ENCODE measurements around the gene PAH. TPM values are rescaled to one million over a fixed set of nuclear protein-coding genes. Genes with fewer than 3 reads are reported as not detected.

The PAH gene
- total and polyA plus RNA-seq, 2 of the 13 experiments (the other 11 are each of a cell fraction or from before 2014, with no cell fraction given) = 192 to 451 TPM

DNA sequence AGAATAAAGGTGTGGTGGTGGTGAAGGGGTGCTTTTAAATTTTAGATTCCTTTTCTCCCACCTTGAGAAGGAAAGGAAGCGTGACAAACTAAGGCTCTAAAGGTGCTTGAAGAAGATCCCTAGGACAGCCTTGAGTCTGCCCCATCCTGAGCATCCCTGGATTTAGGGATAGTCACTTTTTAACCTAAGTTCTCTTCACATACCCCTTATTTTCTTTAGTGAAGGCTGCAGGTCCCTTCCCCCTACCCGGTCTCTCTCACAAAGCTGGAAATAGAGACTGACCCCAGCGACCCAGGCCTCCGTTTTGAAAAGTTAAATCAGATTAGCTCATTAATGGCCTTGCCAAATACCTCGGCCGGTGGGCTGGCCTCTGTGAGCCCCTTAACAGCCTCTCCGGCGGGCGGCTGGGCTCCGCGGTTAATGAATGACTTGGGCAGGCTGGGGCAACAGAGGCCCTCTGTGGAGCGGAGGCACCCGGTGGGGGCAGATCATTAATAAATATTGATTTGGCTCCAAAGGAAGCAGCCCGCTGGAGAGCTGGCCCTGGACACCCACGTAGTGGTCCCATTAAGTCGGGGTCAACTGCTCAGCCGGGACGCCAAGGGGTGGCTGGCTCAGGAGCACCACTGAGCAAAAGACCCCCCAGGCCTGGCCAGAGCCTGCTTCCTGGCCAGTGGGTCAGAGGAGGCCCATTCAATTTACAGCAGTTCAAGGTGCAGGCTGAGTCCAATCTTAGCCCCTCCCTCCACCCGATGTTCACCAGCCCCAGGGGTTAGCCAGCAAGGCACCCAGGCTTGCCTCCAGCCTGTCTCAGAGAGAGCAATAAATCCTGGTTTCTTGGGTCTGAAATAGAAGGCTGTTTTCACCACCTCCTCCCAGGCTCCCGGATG lies 31.8 kb downstream of the PAH start (continued):
- TF ChIP-seq, protein P1, sequence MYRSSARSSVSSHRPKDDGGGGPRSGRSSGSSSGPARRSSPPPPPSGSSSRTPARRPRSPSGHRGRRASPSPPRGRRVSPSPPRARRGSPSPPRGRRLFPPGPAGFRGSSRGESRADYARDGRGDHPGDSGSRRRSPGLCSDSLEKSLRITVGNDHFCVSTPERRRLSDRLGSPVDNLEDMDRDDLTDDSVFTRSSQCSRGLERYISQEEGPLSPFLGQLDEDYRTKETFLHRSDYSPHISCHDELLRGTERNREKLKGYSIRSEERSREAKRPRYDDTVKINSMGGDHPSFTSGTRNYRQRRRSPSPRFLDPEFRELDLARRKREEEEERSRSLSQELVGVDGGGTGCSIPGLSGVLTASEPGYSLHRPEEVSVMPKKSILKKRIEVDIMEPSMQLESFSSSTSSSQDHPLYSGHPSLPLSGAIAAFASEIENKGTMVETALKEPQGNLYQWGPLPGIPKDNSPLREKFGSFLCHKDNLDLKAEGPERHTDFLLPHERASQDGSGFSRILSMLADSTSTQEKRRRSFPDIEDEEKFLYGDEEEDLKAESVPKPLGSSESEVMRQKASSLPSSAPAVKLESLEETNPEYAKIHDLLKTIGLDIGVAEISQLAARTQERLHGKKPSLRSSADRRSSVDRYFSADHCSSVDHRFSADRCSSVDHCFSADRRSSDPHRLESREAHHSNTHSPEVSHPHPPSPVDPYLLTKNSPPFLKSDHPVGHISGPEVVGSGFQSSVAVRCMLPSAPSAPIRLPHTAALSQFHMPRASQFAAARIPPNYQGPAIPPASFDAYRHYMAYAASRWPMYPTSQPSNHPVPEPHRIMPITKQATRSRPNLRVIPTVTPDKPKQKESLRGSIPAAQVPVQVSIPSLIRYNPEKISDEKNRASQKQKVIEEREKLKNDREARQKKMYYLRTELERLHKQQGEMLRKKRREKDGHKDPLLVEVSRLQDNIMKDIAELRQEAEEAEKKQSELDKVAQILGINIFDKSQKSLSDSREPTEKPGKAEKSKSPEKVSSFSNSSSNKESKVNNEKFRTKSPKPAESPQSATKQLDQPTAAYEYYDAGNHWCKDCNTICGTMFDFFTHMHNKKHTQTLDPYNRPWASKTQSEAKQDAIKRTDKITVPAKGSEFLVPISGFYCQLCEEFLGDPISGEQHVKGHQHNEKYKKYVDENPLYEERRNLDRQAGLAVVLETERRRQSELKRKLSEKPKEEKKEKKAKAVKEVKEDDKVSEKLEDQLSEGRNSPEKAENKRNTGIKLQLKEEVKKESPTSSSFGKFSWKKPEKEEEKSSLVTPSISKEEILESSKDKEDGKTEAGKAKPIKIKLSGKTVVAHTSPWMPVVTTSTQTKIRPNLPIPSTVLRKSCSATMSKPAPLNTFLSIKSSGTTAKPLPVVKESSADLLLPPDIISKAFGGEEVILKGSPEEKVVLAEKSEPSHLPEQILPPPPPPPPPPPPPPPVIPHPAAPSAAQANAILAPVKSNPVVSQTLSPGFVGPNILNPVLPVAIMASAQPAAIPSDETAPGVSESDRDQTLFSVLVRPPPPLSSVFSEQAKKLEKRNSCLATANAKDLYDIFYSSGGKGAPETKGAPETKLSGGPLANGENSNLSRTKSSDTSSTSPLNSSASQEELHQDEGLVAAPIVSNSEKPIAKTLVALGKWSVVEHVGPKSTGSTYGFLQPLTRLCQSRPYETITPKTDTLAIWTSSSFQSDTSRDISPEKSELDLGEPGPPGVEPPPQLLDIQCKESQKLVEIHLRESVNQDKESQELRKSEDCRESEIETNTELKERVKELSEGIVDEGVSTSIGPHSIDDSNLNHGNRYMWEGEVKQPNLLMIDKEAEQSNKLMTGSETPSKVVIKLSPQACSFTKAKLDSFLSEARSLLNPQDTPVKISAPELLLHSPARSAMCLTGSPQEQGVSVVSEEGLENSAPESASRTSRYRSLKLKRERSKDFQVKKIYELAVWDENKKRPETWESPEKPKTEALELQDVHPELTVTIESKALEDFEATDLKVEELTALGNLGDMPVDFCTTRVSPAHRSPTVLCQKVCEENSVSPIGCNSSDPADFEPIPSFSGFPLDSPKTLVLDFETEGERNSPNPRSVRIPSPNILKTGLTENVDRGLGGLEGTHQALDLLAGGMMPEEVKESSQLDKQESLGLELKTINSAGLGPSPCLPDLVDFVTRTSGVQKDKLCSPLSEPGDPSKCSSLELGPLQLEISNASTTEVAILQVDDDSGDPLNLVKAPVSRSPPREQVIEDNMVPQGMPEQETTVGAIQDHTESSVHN (CRISPR knock-in tag; IDR thresholded peaks at IDR 0.05) = no peak
- TF ChIP-seq, protein P2, sequence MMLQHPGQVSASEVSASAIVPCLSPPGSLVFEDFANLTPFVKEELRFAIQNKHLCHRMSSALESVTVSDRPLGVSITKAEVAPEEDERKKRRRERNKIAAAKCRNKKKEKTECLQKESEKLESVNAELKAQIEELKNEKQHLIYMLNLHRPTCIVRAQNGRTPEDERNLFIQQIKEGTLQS (CRISPR knock-in tag; IDR thresholded peaks at IDR 0.05) = no peak
- TF ChIP-seq, protein P3, sequence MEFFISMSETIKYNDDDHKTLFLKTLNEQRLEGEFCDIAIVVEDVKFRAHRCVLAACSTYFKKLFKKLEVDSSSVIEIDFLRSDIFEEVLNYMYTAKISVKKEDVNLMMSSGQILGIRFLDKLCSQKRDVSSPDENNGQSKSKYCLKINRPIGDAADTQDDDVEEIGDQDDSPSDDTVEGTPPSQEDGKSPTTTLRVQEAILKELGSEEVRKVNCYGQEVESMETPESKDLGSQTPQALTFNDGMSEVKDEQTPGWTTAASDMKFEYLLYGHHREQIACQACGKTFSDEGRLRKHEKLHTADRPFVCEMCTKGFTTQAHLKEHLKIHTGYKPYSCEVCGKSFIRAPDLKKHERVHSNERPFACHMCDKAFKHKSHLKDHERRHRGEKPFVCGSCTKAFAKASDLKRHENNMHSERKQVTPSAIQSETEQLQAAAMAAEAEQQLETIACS (CRISPR knock-in tag; IDR thresholded peaks at IDR 0.05) = no peak
- TF ChIP-seq, protein P4, sequence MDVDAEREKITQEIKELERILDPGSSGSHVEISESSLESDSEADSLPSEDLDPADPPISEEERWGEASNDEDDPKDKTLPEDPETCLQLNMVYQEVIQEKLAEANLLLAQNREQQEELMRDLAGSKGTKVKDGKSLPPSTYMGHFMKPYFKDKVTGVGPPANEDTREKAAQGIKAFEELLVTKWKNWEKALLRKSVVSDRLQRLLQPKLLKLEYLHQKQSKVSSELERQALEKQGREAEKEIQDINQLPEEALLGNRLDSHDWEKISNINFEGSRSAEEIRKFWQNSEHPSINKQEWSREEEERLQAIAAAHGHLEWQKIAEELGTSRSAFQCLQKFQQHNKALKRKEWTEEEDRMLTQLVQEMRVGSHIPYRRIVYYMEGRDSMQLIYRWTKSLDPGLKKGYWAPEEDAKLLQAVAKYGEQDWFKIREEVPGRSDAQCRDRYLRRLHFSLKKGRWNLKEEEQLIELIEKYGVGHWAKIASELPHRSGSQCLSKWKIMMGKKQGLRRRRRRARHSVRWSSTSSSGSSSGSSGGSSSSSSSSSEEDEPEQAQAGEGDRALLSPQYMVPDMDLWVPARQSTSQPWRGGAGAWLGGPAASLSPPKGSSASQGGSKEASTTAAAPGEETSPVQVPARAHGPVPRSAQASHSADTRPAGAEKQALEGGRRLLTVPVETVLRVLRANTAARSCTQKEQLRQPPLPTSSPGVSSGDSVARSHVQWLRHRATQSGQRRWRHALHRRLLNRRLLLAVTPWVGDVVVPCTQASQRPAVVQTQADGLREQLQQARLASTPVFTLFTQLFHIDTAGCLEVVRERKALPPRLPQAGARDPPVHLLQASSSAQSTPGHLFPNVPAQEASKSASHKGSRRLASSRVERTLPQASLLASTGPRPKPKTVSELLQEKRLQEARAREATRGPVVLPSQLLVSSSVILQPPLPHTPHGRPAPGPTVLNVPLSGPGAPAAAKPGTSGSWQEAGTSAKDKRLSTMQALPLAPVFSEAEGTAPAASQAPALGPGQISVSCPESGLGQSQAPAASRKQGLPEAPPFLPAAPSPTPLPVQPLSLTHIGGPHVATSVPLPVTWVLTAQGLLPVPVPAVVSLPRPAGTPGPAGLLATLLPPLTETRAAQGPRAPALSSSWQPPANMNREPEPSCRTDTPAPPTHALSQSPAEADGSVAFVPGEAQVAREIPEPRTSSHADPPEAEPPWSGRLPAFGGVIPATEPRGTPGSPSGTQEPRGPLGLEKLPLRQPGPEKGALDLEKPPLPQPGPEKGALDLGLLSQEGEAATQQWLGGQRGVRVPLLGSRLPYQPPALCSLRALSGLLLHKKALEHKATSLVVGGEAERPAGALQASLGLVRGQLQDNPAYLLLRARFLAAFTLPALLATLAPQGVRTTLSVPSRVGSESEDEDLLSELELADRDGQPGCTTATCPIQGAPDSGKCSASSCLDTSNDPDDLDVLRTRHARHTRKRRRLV (CRISPR knock-in tag; IDR thresholded peaks at IDR 0.05) = no peak
- 0 out of 2 replicates have a peak, but pooled peaks have one; percentile 63 for TF ChIP-seq ZNF790 (CRISPR knock-in tag; IDR thresholded peaks at IDR 0.05; ENCODE audit: borderline replicate concordance)
- TF ChIP-seq MBD4 (IDR thresholded peaks at IDR 0.05; ENCODE audit: borderline replicate concordance, low read length) = no peak
- TF ChIP-seq, protein P5, sequence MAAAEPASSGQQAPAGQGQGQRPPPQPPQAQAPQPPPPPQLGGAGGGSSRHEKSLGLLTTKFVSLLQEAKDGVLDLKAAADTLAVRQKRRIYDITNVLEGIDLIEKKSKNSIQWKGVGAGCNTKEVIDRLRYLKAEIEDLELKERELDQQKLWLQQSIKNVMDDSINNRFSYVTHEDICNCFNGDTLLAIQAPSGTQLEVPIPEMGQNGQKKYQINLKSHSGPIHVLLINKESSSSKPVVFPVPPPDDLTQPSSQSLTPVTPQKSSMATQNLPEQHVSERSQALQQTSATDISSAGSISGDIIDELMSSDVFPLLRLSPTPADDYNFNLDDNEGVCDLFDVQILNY (CRISPR knock-in tag; conservative IDR thresholded peaks at IDR 0.05) = no peak
- TF ChIP-seq KLF9 (CRISPR knock-in tag; IDR thresholded peaks at IDR 0.05; ENCODE audit: low read depth) = no peak
- TF ChIP-seq ZNF564 (CRISPR knock-in tag; IDR thresholded peaks at IDR 0.05) = 0 out of 2 replicates have a peak, but pooled peaks have one; percentile 69
- no peak for TF ChIP-seq ZNF781 (CRISPR knock-in tag; IDR thresholded peaks at IDR 0.05; ENCODE audit: borderline replicate concordance, not compliant biosample characterization)
- no peak for TF ChIP-seq ZNF282 (IDR thresholded peaks at IDR 0.05; ENCODE audit: partially characterized antibody)
- TF ChIP-seq AKAP8 (CRISPR knock-in tag; IDR thresholded peaks at IDR 0.05) = peak; percentile 75

Measured in HepG2 (cell line).